Endothelial cell of umbilical vein (primary cell): ENCODE data around the gene CD27. TPM values are rescaled to one million over a fixed set of nuclear protein-coding genes. Genes with fewer than 3 reads are reported as not detected.

Experiments used
- BruUV-seq: library from RNA; stranded (reverse); fragments of 400-500 nt; replicated peaks from 2 replicates; lab custom pipeline; 2021; lab: Mats Ljungman, UMichigan
- CTCF ChIA-PET: fragments of 300-600, 350-600 bp; sonication (Branson Sonifier 250); formaldehyde crosslinking; loops from one replicate; lab custom pipeline; 2021; ENCODE audit warnings: antibody characterized with exemption, inconsistent platforms; lab: Charles Lee
- POLR2A ChIA-PET: fragments of 300-600, 350-600 bp; sonication (Branson Sonifier 250); formaldehyde crosslinking; loops from one replicate; lab custom pipeline; 2021; ENCODE audit warnings: antibody characterized with exemption, inconsistent platforms; lab: Charles Lee
- DNase-seq: peaks from one replicate; pipeline ENCODE4 v3.0.0-alpha.2; 2011; ENCODE audit warnings: low read depth, low spot score
- FAIRE-seq: peaks from 2 replicates; lab custom pipeline; 2011; peaks lifted over from hg19 to GRCh38; lab: Jason Lieb, UNC
- H2AFZ ChIP-seq: 2 replicates; pipeline ENCODE4 v1.6.0; 2012; ENCODE audit warnings: low read depth, low read length, control low read depth, inconsistent platforms
- H3K27ac ChIP-seq: 2 replicates; pipeline ENCODE4 v1.5.1; 2011; ENCODE audit warnings: low read depth, mild to moderate bottlenecking, control low read depth, low read length, moderate library complexity; ENCODE audit not compliant: insufficient read depth
- H3K27me3 ChIP-seq, 2 experiments: 2 replicates each; pipeline versions ENCODE4 v1.6.0 to v1.6.1; 2011; ENCODE audit warnings: low read length in 2 of 2, mixed read lengths in 1 of 2; ENCODE audit not compliant: control insufficient read depth in 2 of 2, insufficient read depth in 2 of 2
- H3K36me3 ChIP-seq, 2 experiments: 2 replicates in 1 of 2; 3 replicates in 1 of 2; pipeline ENCODE4 v1.5.1; 2011; ENCODE audit warnings: low read length in 2 of 2, mild to moderate bottlenecking in 1 of 2, moderate library complexity in 1 of 2; ENCODE audit not compliant: control insufficient read depth in 2 of 2, insufficient read depth in 2 of 2; ENCODE audit errors: extremely low read depth in 1 of 2
- H3K4me1 ChIP-seq: 3 replicates; pipeline ENCODE4 v1.5.1; 2011; ENCODE audit warnings: mild to moderate bottlenecking, low read length; ENCODE audit not compliant: control insufficient read depth, insufficient read depth; ENCODE audit errors: extremely low read depth
- H3K4me2 ChIP-seq: 2 replicates; pipeline ENCODE4 v1.6.1; 2011; ENCODE audit warnings: low read length, control low read depth, mixed read lengths; ENCODE audit not compliant: insufficient read depth
- H3K4me3 ChIP-seq, 3 experiments: fragments of 200-600 bp in 1 of 3; sonication (generic), shearing (Covaris generic) in 1 of 3; replicated peaks in 1 of 3; 2 replicates each; pipeline ENCODE4 v1.5.1; 2011 to 2016; ENCODE audit warnings: control low read depth in 3 of 3, low read length in 3 of 3, mild to moderate bottlenecking in 2 of 3, inconsistent platforms in 1 of 3, low read depth in 1 of 3, moderate library complexity in 1 of 3; ENCODE audit not compliant: insufficient read depth in 1 of 3
- H3K79me2 ChIP-seq: 2 replicates; pipeline ENCODE4 v1.6.0; 2012; ENCODE audit warnings: low read length, inconsistent platforms; ENCODE audit not compliant: control insufficient read depth, insufficient read depth
- H3K9ac ChIP-seq: replicated peaks from 2 replicates; pipeline ENCODE3; 2011; ENCODE audit warnings: low read length, control low read depth; ENCODE audit not compliant: insufficient read depth; ENCODE audit errors: extremely low read depth
- H3K9me1 ChIP-seq: replicated peaks from 3 replicates; pipeline ENCODE4 v1.6.0; 2011; ENCODE audit warnings: mild to moderate bottlenecking, low read length; ENCODE audit not compliant: control insufficient read depth, insufficient read depth; ENCODE audit errors: extremely low read depth
- H3K9me3 ChIP-seq: replicated peaks from 2 replicates; pipeline ENCODE4 v1.5.1; 2012; ENCODE audit warnings: low read length, inconsistent platforms; ENCODE audit not compliant: control insufficient read depth, insufficient read depth
- H4K20me1 ChIP-seq: replicated peaks from 2 replicates; pipeline ENCODE3; 2011; ENCODE audit warnings: mild to moderate bottlenecking, low read length; ENCODE audit not compliant: control insufficient read depth, insufficient read depth; ENCODE audit errors: extremely low read depth
- EZH2 ChIP-seq: IDR thresholded peaks from 2 replicates; pipeline ENCODE4 v1.6.1; 2012; ENCODE audit warnings: borderline replicate concordance, low read depth, mild to moderate bottlenecking, moderate library complexity, low read length, inconsistent platforms; ENCODE audit not compliant: severe bottlenecking
- FOS ChIP-seq: IDR thresholded peaks from 2 replicates; pipeline ENCODE4 v1.6.1; 2011; ENCODE audit warnings: mild to moderate bottlenecking, low read length, moderate library complexity, borderline replicate concordance; ENCODE audit not compliant: insufficient read depth
- GATA2 ChIP-seq: IDR thresholded peaks from 2 replicates; pipeline ENCODE4 v1.7.0; 2011; ENCODE audit warnings: low read depth, mild to moderate bottlenecking, moderate library complexity, mixed read lengths, low read length; ENCODE audit not compliant: insufficient read length, insufficient read depth
- JUN ChIP-seq: IDR thresholded peaks from 2 replicates; pipeline ENCODE4 v1.6.1; 2011; ENCODE audit warnings: borderline replicate concordance, low read depth; ENCODE audit not compliant: insufficient read length, insufficient read depth
- MYC ChIP-seq: IDR thresholded peaks from one replicate; pipeline ENCODE4 v1.6.1; 2011; ENCODE audit warnings: mild to moderate bottlenecking, low read depth, low read length
- POLR2A ChIP-seq: IDR thresholded peaks from 2 replicates; pipeline ENCODE4 v1.6.1; 2012; ENCODE audit warnings: low read depth, mild to moderate bottlenecking, control low read depth, low read length
- POLR2AphosphoS5 ChIP-seq: IDR thresholded peaks from 2 replicates; pipeline ENCODE4 v1.6.1; 2012; ENCODE audit warnings: low read depth, mild to moderate bottlenecking, control low read depth, low read length, moderate library complexity; ENCODE audit not compliant: insufficient read depth
- dilution Hi-C: fragments of 300-500 bp; cut with MboI; formaldehyde crosslinking; loops from one replicate; pipeline ENCODE4 v1.15.0; 2019; ENCODE audit warnings: low sequenced_read_pairs; ENCODE audit not compliant: extremely low pct_ligation_motif_present
- intact Hi-C: fragments of 100-400 bp; cut with micrococcal nuclease; formaldehyde crosslinking; loops from one replicate; pipeline ENCODE4 v1.10.0; 2022
- polyA plus RNA-seq, 4 experiments: library from polyadenylated mRNA; depleted of rRNA in 3 of 4; stranded (reverse) in 3 of 4; unstranded in 1 of 4; fragments of >200 nt; gene quantifications; 2 replicates each; pipeline versions ENCODE4 v1.2.1 to v1.2.3, GENCODE V29; 2011 to 2012; ENCODE audit warnings: missing spikeins in 1 of 4
- total RNA-seq: library from RNA; stranded (reverse); gene quantifications from 2 replicates; pipeline ENCODE4 v1.2.3, GENCODE V29; 2021
- TF ChIP-seq, protein P1 (sequence below): IDR thresholded peaks from 2 replicates; pipeline ENCODE4 v1.6.1; 2011; ENCODE audit not compliant: insufficient read depth, insufficient read length
- TF ChIP-seq, protein P2 (sequence below), 2 donors: IDR thresholded peaks; 1 replicate in 1 of 2; 2 replicates in 1 of 2; pipeline ENCODE4 v1.5.1; 2011; ENCODE audit warnings: low read length in 2 of 2, mild to moderate bottlenecking in 2 of 2, moderate library complexity in 2 of 2, control low read depth in 1 of 2, inconsistent platforms in 1 of 2, low read depth in 1 of 2; ENCODE audit not compliant: insufficient read depth in 1 of 2; ENCODE audit errors: extremely low read depth in 1 of 2

CD27 gene
- total and polyA plus RNA-seq, 2 donors (not counting 3 experiments of a cell fraction or from before 2014, with no cell fraction given) = not detected

DNA sequence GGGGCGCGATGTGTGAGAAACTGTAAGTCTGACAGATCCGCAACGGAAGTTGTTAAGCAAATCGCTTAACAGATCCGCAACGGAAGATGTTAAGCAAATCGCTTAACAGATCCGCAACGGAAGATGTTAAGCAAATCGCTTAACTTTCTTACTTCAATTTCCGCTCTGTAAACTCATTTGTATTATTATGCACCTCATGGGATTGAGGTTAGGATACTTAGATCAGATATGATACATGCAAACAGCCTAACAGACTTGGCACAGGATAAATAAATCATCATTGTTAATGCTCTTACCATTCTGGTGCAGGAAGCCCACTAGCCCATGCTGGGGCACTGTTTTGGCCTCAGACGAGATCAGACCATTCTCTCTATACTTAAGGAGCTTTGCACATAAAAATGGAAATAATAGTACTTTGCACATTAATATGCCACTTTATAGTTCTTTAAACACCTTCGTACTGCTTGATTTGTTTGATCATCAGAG lies 49.5 kb downstream of the CD27 start:
- no peak for FAIRE-seq
- Histone ChIP-seq H4K20me1 (no peaks in the 10 kb centered on the region), H3K9ac (peak overlapping the region; percentile 53), H3K36me3 (peaks cover 0 to 7% of the 10 kb centered on the region in 2 experiments), H2AFZ (peak overlapping the region; percentile 39), H3K9me1 (no peaks in the 10 kb centered on the region), H3K9me3 (no peaks in the 10 kb centered on the region), H3K27ac (peak overlapping the region; percentile 54), H3K4me3 (peak overlapping the region; percentile 36 to 76 (median 55)), H3K4me2 (peak overlapping the region; percentile 96), H3K4me1 (peaks cover 20% of the 10 kb centered on the region), H3K27me3 (no peaks in the 10 kb centered on the region), H3K79me2 (peaks cover 38% of the 10 kb centered on the region)
- TF ChIP-seq POLR2AphosphoS5 (no peak), GATA2 (peak; percentile 23), POLR2A (no peak), FOS (no peak), MYC (no peak), EZH2 (no peak), JUN (no peak)
- TF ChIP-seq, protein P1, sequence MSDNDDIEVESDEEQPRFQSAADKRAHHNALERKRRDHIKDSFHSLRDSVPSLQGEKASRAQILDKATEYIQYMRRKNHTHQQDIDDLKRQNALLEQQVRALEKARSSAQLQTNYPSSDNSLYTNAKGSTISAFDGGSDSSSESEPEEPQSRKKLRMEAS = no peak
- TF ChIP-seq, protein P2, sequence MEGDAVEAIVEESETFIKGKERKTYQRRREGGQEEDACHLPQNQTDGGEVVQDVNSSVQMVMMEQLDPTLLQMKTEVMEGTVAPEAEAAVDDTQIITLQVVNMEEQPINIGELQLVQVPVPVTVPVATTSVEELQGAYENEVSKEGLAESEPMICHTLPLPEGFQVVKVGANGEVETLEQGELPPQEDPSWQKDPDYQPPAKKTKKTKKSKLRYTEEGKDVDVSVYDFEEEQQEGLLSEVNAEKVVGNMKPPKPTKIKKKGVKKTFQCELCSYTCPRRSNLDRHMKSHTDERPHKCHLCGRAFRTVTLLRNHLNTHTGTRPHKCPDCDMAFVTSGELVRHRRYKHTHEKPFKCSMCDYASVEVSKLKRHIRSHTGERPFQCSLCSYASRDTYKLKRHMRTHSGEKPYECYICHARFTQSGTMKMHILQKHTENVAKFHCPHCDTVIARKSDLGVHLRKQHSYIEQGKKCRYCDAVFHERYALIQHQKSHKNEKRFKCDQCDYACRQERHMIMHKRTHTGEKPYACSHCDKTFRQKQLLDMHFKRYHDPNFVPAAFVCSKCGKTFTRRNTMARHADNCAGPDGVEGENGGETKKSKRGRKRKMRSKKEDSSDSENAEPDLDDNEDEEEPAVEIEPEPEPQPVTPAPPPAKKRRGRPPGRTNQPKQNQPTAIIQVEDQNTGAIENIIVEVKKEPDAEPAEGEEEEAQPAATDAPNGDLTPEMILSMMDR (IDR thresholded peaks at IDR 0.05; ENCODE audit: extremely low read depth in 1 of 2, insufficient read depth in 1 of 2, low read depth in 1 of 2, low read length in 2 of 2) = peak in 1 of 2 donors; percentile 12
- ChIA-PET POLR2A (interaction anchor here (0.9 to 1.3 kb wide), 2 partner anchors 24 to 40 kb away, joined by 3 to 4 read pairs; partner anchors contain the start of genes GAPDH and VAMP1), CTCF (interaction anchor here (0.8 to 2.5 kb wide), 3 partner anchors 23 to 44 kb away, joined by 3 to 14 read pairs (median 8); no protein-coding TSS in a partner anchor)
- no peak for DNase-seq
- intact Hi-C loops = loop anchor here (1.0 kb wide), 1 partner anchor 24 kb away; the partner anchor contains the start of gene VAMP1
- BruUV-seq = TSS peak; percentile 56
- dilution Hi-C loops = no loop called here
